Measurements from ENCODE around the gene BARX2.

GRCh38 chr11:129376658-129377341, 1.2 kb downstream of the BARX2 start:
- TF ChIP-seq POLR2AphosphoS5 (IDR thresholded peaks at IDR 0.05) (no peak), EP300 (IDR thresholded peaks at IDR 0.05) (no peak)
- TF ChIP-seq, protein P1, sequence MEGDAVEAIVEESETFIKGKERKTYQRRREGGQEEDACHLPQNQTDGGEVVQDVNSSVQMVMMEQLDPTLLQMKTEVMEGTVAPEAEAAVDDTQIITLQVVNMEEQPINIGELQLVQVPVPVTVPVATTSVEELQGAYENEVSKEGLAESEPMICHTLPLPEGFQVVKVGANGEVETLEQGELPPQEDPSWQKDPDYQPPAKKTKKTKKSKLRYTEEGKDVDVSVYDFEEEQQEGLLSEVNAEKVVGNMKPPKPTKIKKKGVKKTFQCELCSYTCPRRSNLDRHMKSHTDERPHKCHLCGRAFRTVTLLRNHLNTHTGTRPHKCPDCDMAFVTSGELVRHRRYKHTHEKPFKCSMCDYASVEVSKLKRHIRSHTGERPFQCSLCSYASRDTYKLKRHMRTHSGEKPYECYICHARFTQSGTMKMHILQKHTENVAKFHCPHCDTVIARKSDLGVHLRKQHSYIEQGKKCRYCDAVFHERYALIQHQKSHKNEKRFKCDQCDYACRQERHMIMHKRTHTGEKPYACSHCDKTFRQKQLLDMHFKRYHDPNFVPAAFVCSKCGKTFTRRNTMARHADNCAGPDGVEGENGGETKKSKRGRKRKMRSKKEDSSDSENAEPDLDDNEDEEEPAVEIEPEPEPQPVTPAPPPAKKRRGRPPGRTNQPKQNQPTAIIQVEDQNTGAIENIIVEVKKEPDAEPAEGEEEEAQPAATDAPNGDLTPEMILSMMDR (IDR thresholded peaks at IDR 0.05) = no peak
